ENCODE measurements around the gene YAF2. TPM values are rescaled to one million over a fixed set of nuclear protein-coding genes. Genes with fewer than 3 reads are reported as not detected.

The YAF2 gene
- total RNA-seq, 3 donors from 2014 or later (not counting 1 experiment from before 2014, with no cell fraction given), result 96.2 to 124 (median 101) TPM

DNA sequence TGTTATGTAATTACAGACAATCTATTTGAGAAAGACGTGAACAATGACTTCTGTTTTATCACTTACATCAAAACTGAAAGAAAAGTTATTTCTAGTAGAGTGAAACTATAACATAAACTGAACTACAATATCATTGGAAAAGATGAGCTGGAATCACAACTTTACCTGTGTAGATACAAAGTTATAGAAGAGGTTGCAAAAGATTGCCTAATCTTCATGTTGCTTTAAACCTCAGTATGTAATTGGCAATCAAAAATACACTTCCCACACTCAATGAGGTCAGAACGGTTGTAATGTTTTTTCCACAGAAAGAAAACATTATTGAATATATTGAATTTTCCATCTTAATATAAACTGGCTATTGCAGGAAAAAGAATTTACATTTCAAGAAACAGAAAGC, 55.7 kb downstream of the YAF2 start:
- DNase-seq, result no peak
- Mint-ChIP-seq H3K36me3 (peaks cover 2% of the 10 kb centered on the region), H3K27me3 (ENCODE audit: low read depth in 2 of 2) (no peaks in the 10 kb centered on the region), H3K4me1 (peaks cover 28 to 31% of the 10 kb centered on the region in 2 donors), H3K4me3 (no peak overlapping the region), H3K27ac (peak overlapping the region; percentile 2 to 38), H3K9me3 (no peaks in the 10 kb centered on the region)
- H3K27ac ChIP-seq (ENCODE audit: low read length), result no peak overlapping the region
- ATAC-seq, result no peak
- no peaks in the 10 kb centered on the region for H3K9me3 ChIP-seq (ENCODE audit: control insufficient read depth, insufficient read depth, low read length)
- H3K4me1 ChIP-seq (ENCODE audit: control insufficient read depth, insufficient read depth, low read length), result no peaks in the 10 kb centered on the region
- TF ChIP-seq, protein P1, sequence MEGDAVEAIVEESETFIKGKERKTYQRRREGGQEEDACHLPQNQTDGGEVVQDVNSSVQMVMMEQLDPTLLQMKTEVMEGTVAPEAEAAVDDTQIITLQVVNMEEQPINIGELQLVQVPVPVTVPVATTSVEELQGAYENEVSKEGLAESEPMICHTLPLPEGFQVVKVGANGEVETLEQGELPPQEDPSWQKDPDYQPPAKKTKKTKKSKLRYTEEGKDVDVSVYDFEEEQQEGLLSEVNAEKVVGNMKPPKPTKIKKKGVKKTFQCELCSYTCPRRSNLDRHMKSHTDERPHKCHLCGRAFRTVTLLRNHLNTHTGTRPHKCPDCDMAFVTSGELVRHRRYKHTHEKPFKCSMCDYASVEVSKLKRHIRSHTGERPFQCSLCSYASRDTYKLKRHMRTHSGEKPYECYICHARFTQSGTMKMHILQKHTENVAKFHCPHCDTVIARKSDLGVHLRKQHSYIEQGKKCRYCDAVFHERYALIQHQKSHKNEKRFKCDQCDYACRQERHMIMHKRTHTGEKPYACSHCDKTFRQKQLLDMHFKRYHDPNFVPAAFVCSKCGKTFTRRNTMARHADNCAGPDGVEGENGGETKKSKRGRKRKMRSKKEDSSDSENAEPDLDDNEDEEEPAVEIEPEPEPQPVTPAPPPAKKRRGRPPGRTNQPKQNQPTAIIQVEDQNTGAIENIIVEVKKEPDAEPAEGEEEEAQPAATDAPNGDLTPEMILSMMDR (IDR thresholded peaks at IDR 0.05), result no peak
- peaks cover 2% of the 10 kb centered on the region for H3K36me3 ChIP-seq (ENCODE audit: control insufficient read depth, insufficient read depth, low read length)
- intact Hi-C loops (cut with micrococcal nuclease), result no loop called here
- no peak overlapping the region for H3K4me3 ChIP-seq (ENCODE audit: low read length)
- no peaks in the 10 kb centered on the region for H3K27me3 ChIP-seq (ENCODE audit: control insufficient read depth, insufficient read depth, low read length)
- no CpG with 5 or more reads among the region's 2 CpGs for WGBS (ENCODE audit: insufficient coverage)

DNA sequence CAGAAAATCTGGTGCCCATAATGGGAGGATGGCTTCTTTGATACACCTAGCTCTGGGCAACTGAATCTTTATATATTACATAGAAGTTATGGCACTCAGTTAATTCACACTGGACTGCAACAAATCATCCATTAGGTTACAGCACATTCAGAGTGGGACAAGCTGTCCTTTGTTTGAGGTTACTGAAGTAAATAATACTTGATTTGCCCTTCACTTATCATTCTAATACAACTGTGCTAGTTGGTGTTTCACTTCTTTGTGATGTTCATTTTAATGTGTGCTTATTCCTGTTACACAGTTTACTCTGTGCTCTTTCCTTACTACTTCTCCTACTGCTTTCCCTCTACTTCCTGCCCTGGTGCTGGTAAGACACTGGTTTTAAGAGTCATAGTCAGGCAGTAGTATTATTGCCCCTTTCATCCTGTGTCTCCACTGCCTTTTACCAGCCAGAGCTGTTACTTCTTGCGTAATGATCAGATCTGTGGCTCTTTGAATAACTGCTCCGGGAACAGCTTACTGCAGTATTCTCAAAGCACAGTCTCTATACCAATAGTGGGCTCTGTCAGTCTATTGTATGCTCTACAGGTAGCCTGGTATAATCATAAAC, 57.0 kb downstream of the YAF2 start:
- Histone ChIP-seq H3K27me3 (ENCODE audit: control insufficient read depth, insufficient read depth, low read length) (no peaks in the 10 kb centered on the region), H3K9me3 (ENCODE audit: control insufficient read depth, insufficient read depth, low read length) (no peaks in the 10 kb centered on the region), H3K4me3 (ENCODE audit: low read length) (no peak overlapping the region), H3K36me3 (ENCODE audit: control insufficient read depth, insufficient read depth, low read length) (peaks cover 7% of the 10 kb centered on the region), H3K27ac (ENCODE audit: low read length) (no peak overlapping the region), H3K4me1 (ENCODE audit: control insufficient read depth, insufficient read depth, low read length) (no peaks in the 10 kb centered on the region)
- Mint-ChIP-seq H3K4me3 (no peak overlapping the region), H3K36me3 (peaks cover 8% of the 10 kb centered on the region), H3K27me3 (ENCODE audit: low read depth in 2 of 2) (no peaks in the 10 kb centered on the region), H3K27ac (peak overlapping the region; percentile 2 to 48), H3K9me3 (peaks cover 0 to 2% of the 10 kb centered on the region in 2 donors), H3K4me1 (peaks cover 32 to 38% of the 10 kb centered on the region in 2 donors)
- TF ChIP-seq, protein P1 (IDR thresholded peaks at IDR 0.05), result no peak
- 82% methylated on average over 2 of the region's 2 CpGs for WGBS (ENCODE audit: insufficient coverage)
- ATAC-seq, result no peak
- intact Hi-C loops (cut with micrococcal nuclease), result no loop called here
- no peak for DNase-seq

DNA sequence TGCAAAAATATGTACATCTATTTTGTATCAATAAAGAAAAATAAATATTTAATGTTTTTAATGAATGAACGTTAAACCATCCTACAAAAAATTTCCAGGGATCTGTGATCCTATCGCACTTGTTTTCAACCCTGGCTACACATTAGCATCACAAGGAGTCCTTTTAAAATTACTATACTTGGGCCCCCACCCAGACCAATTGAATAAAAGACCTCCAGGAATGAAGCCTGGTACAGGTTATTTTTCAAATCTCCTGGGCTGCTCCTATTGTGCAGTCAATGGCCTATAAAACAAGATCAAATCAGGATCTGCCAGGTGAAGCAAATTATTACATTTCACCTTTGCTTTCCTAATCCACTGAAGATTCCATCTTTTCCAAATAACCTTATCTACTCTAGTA, 59.9 kb downstream of the YAF2 start:
- H3K36me3 Mint-ChIP-seq, result peaks cover 8% of the 10 kb centered on the region
- TF ChIP-seq, protein P1 (IDR thresholded peaks at IDR 0.05), result no peak
- WGBS (ENCODE audit: insufficient coverage), result 100% methylated on average over 1 of the region's 2 CpGs
- no peak overlapping the region for H3K27ac Mint-ChIP-seq
- Histone ChIP-seq H3K27ac (ENCODE audit: low read length) (no peak overlapping the region), H3K36me3 (ENCODE audit: control insufficient read depth, insufficient read depth, low read length) (peaks cover 7% of the 10 kb centered on the region), H3K4me3 (ENCODE audit: low read length) (no peak overlapping the region), H3K27me3 (ENCODE audit: control insufficient read depth, insufficient read depth, low read length) (no peaks in the 10 kb centered on the region), H3K4me1 (ENCODE audit: control insufficient read depth, insufficient read depth, low read length) (no peaks in the 10 kb centered on the region), H3K9me3 (ENCODE audit: control insufficient read depth, insufficient read depth, low read length) (no peaks in the 10 kb centered on the region)
- H3K9me3 Mint-ChIP-seq, result peaks cover 0 to 2% of the 10 kb centered on the region in 2 donors
- H3K27me3 Mint-ChIP-seq (ENCODE audit: low read depth in 2 of 2), result no peaks in the 10 kb centered on the region
- DNase-seq (no peak), ATAC-seq (no peak)
- intact Hi-C loops (cut with micrococcal nuclease), result no loop called here
- H3K4me3 Mint-ChIP-seq, result no peak overlapping the region
- peaks cover 31 to 40% of the 10 kb centered on the region in 2 donors for H3K4me1 Mint-ChIP-seq

DNA sequence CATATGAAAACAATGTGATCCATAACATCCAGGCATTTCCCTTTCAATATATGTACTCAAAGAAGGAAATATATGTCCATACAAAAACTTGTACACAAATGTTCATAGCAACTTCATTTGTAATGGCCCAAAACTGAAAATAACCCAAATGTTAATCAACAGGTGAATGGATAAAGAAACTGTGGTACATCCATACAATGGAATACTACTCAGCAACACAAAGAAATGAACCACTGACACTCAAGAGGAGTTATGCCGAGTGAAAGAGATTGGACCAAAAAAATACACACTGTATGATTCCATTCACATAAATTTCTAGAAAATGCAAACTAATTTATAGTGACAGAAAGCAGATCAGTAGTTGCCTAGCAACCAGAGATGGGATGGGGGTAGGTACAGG, 63.1 kb downstream of the YAF2 start:
- H3K27ac ChIP-seq (ENCODE audit: low read length), result no peak overlapping the region
- DNase-seq (no peak), ATAC-seq (no peak)
- H3K27me3 Mint-ChIP-seq (ENCODE audit: low read depth in 2 of 2), result no peaks in the 10 kb centered on the region
- no peaks in the 10 kb centered on the region for H3K9me3 ChIP-seq (ENCODE audit: control insufficient read depth, insufficient read depth, low read length)
- H3K4me3 Mint-ChIP-seq, result no peak overlapping the region
- TF ChIP-seq, protein P1 (IDR thresholded peaks at IDR 0.05), result no peak
- peaks cover 8% of the 10 kb centered on the region for H3K36me3 Mint-ChIP-seq
- H3K36me3 ChIP-seq (ENCODE audit: control insufficient read depth, insufficient read depth, low read length), result peaks cover 10% of the 10 kb centered on the region
- no peak overlapping the region for H3K27ac Mint-ChIP-seq
- H3K4me1 Mint-ChIP-seq, result peaks cover 25 to 27% of the 10 kb centered on the region in 2 donors
- no peak overlapping the region for H3K4me3 ChIP-seq (ENCODE audit: low read length)
- no peaks in the 10 kb centered on the region for H3K27me3 ChIP-seq (ENCODE audit: control insufficient read depth, insufficient read depth, low read length)
- no peaks in the 10 kb centered on the region for H3K4me1 ChIP-seq (ENCODE audit: control insufficient read depth, insufficient read depth, low read length)
- WGBS (ENCODE audit: insufficient coverage), result 100% methylated on average over 1 of the region's 1 CpG
- intact Hi-C loops (cut with micrococcal nuclease), result no loop called here
- H3K9me3 Mint-ChIP-seq, result peaks cover 0 to 2% of the 10 kb centered on the region in 2 donors
